ENCODE data around the gene ITGB2.

ITGB2 gene

DNA sequence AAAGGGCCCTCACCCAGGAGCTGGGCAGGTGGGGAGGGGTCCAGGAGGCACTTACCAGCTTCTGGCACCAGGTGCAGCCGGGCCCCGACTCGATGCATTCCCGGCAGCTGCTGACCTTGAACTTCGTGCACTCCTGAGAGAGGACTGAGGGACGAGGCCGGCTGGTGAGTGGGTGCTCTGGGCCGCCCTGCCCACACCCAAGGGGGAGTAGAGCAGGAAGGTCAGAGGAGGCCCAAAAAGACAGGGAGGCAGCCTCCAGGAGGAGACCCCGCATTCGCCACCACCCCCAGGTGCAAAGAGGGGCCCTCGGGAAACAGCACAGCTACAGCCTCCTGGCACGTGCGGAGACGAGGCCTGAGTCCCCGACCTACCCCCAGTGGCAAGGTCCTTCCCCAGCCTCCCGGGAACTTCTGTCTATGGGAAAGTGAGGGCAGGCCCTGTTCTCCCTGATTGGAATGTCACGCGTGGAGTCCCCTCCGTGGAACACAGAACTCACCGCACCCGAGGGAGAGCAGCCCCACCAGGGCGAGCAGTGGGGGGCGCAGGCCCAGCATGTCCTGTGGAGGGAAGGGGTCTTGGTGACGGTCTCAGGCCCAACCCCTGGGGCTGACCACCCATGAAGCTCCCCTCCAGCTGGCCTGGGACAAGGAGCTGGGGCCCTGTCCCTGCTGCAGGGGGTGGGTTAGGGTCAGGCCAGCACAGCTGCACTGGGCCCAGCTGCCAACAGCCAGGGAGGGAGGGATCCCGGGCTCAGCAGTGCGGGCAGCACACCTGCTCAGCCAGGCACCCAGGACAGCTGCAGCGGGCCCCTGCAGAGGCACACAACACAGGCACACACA lies 10.3 kb downstream of the ITGB2 start:
- no peak for DNase-seq (ENCODE audit: low spot score)

- DNase-seq (ENCODE audit: low spot score): no peak
These were observed 11.0 kb downstream of the ITGB2 start for GRCh38 chr21:44909719-44910118.

- DNase-seq (ENCODE audit: low spot score): no peak
These were observed 11.8 kb downstream of the ITGB2 start for GRCh38 chr21:44908908-44909307.

- no peak for DNase-seq (ENCODE audit: low spot score)
These were observed 12.5 kb downstream of the ITGB2 start for GRCh38 chr21:44907966-44908895.

- no peak for DNase-seq (ENCODE audit: low spot score)
These were observed 13.3 kb downstream of the ITGB2 start for GRCh38 chr21:44907225-44907965.

- no peak for DNase-seq (ENCODE audit: low spot score)
These were observed 15.0 kb downstream of the ITGB2 start for GRCh38 chr21:44905728-44906090.

DNA sequence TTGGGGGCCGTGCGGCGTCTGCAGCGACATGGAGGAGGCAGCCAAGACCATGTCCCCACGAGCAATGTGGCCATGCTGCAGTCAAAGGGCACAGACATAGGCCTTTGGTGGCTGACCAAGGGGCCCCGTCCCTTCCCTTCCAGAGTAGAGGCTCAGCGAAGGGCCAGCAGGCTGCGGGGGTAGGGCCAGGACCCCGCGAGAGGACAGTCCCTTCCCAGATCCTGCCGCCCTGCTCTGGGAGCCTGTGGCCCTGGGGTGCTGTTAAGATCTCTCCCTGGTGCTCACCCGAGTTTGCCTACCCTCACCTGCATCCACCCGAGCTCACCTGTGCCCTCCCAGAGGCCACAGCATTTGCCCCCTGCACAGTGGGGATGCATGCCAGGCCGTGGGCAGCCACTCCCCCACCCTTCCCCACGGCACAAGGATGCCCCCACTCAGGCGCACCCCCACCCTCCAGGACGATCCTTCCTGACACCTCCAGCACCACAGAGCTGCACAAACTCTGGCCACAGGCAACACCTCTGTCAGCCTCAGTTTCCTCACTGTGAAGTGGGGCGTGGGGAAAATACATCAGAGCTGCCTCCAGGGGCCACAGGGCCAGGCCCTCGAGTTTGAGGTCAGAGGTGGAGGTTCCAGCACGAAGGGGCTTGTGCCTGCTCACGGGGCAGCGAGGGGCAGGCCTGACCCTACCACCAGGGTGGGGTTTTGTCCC lies 15.5 kb downstream of the ITGB2 start:
- no peak for DNase-seq (ENCODE audit: low spot score)

DNA sequence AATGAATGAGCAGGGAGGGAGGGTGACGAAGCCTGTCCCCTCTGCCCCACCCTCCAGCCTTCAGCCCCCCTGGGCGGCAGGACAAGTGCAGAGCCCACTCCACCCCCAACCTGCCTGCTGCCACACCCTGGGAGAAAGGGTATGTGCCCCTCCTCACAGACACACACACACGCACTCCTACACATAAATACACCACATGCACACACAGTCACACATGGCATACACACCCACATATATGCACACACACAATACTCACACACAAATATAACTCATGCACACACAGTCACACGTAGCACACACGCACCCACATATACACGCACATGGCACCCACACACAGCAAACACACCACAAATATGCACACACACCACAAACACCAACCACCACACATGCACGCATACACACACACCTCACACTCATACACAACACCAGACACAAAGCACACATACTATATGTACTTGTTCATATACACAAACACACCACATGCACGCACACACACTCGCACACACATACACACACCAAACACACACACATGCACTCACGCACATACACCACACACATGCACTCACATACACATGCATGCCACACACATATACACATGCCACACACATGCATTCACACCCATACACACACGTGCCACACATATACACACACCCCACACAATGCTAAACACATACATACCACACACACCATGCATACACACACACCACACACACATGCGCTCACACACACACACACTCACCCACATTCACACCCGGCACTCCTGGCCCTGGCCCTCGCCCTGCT lies 16.4 kb downstream of the ITGB2 start:
- no peak for DNase-seq (ENCODE audit: low spot score)

DNA sequence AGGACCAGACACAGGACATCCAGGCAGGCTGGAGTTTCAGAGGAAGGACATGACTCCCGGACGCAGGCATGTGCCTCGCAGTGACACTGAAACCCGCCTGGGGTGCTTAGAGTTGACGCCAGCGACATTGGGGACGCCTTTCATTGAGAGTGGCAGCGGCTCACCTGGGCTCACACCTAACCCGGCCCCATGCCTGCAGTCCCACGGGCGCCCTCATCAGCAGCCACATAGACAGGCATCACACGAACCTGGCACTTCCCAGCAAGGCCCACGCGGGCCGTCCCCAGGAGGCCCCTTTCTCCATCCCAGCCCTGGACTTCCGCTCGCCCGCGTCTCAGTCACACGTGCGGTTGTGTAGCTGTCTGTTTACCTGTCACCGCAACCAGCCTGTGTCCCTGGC lies 17.0 kb downstream of the ITGB2 start:
- no peak for DNase-seq (ENCODE audit: low spot score)

- DNase-seq (ENCODE audit: low spot score): no peak
These were observed 17.5 kb downstream of the ITGB2 start for GRCh38 chr21:44903050-44903685.

- no peak for DNase-seq (ENCODE audit: low spot score)
These were observed 18.2 kb downstream of the ITGB2 start for GRCh38 chr21:44902268-44903049.

GRCh38 chr21:44901391-44902074 lies 19.2 kb downstream of the ITGB2 start:
- DNase-seq (ENCODE audit: low spot score): no peak

DNA sequence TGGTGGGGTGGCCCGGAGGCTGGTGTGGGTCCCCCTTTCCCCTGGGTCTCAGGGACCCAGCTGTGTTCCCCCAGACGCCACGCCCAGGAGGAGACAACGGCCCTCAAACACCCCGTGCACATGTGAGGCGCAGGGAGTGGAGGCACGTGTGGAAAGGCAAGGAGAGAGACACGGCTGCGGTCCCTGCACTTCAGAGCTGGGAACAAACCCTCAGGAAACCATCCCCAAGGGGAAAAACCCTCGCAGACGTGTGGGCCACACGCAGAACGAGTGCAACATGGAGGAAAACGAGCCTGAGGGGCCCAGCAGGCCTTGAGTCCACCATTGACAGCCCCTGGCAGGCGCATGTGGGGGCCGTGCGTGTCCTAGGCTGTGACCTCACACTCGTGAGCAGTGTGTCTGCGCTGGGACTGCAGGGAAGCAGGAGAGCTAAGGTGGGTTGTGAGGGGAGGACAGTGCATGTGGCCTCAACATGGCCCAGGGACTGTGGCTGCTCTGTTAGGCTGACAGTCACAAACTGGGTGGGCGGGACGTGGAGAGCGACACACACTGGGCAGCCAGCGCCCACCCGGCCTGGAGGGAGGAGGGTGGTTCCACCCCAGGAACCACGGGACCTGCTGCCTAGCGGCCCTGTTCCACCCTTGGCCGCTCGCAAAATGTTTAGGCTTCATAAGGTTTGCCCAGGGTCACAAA lies 20.0 kb downstream of the ITGB2 start:
- DNase-seq (ENCODE audit: low spot score): no peak

DNA sequence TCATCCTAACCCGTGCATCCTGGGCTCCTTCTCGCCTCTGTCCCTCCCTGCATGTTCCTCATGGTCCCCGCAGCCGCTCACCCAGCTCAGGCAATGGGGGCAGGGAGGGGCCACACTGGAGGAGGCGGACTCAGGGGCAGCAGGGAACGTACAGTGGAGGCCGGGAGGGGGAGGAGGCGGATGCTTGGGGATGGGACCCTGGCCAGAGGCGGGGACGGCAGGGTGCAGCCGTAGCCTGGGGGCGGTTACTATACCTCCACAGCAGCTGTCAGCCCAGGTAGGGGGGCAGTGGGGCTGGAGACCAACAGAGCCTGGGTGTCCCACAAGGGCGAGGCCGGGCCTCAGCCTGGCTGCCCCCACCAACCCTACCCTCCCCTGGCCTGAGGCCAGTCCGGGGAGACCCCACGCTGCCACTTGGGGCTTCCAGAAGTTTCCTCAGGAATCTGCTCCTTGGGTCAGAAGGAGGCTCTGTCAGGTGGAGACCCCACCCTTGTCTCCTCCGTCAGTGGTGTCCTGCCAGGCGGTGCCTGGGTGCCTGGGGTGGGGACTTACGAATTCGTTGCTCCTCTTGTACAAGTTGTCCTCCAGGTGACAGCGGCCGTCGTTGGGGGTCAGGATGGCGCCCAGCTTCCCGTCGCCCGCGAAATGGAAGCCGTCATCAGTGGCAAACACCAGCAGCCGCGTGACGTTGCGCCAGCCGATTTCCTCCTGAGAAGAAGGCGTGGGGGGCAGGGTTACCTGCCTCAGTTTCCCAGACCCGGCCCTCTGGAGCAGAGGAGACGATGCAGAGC lies 20.7 kb downstream of the ITGB2 start:
- DNase-seq (ENCODE audit: low spot score): no peak

- no peak for DNase-seq (ENCODE audit: low spot score)
These were observed 21.6 kb downstream of the ITGB2 start for GRCh38 chr21:44898851-44899767.

DNA sequence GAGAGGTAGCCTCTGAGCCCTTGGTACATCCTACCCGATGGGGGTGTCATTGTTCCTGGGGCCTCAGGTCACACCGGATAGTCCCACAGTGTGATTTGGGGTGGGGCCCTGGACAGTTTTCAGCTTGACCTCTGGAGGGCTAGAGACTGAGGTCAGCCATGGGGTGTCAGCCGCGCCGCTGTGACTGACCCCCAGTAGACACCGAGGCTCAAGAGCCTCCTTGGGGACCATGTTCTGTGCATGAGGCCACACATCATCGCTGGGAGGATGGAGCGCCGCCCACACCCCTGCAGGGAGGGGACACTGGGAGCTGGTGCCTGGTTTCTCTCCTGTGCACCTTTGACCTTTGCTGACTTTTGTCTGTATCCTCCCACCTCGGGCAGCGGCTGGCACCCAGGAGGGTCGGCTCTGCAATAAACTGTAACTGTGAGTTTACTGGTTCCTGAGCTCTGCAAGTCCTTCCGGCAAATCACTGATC lies 22.6 kb downstream of the ITGB2 start:
- DNase-seq (ENCODE audit: low spot score): no peak

Measured in kidney tubule cell (primary cell).